PC-3 (cell line): ENCODE data around the gene SAMM50. TPM values are rescaled to one million over a fixed set of nuclear protein-coding genes. Genes with fewer than 3 reads are reported as not detected.
A peak's percentile ranks its signal among the peaks of the same experiment; 100 is the strongest.

ENCODE experiments used
- ATAC-seq: fragments of 200-7000 bp; cut with Tn5 transposase; 2 replicates; pipeline ENCODE4 v1.9.1; 2020; ENCODE audit warnings: mild to moderate bottlenecking, moderate library complexity
- BruUV-seq: library from RNA; stranded (reverse); fragments of 400-500 nt; replicated peaks from 2 replicates; lab custom pipeline; 2021; lab: Mats Ljungman, UMichigan
- CTCF ChIA-PET: fragments of 300-600 bp; sonication (Branson Sonifier 250); formaldehyde crosslinking; loops from one replicate; lab custom pipeline; 2022; ENCODE audit warnings: antibody characterized with exemption; lab: Charles Lee
- POLR2A ChIA-PET: fragments of 300-600 bp; sonication (Branson Sonifier 250); formaldehyde crosslinking; loops from one replicate; lab custom pipeline; 2022; ENCODE audit warnings: antibody characterized with exemption; ENCODE audit not compliant: unreplicated experiment; lab: Charles Lee
- DNase-seq: peaks from one replicate; pipeline ENCODE4 v3.0.0-alpha.2; 2015
- H2AFZ ChIP-seq: fragments of 300-600 bp; sonication (generic); 2 replicates; pipeline ENCODE4 v1.6.0; 2016; ENCODE audit warnings: antibody characterized with exemption, low read length
- H3F3A ChIP-seq: fragments of 300-600 bp; sonication (generic); one replicate; pipeline ENCODE4 v1.6.0; 2017; ENCODE audit warnings: antibody characterized with exemption, low read length, control low read depth, mild to moderate bottlenecking; ENCODE audit not compliant: unreplicated experiment
- H3K27ac ChIP-seq: fragments of 300-600 bp; sonication (generic); 2 replicates; pipeline ENCODE4 v1.5.1; 2016; ENCODE audit warnings: mild to moderate bottlenecking, low read length
- H3K27me3 ChIP-seq: fragments of 300-600 bp; sonication (generic); 2 replicates; pipeline ENCODE4 v1.6.1; 2016; ENCODE audit warnings: low read length, mixed read lengths
- H3K36me3 ChIP-seq: fragments of 300-600 bp; sonication (generic); 2 replicates; pipeline ENCODE4 v1.6.1; 2016; ENCODE audit warnings: low read depth, mixed run types, low read length, mixed read lengths
- H3K4me1 ChIP-seq: fragments of 300-600 bp; sonication (generic); 2 replicates; pipeline ENCODE4 v1.5.1; 2016; ENCODE audit warnings: low read length; ENCODE audit not compliant: insufficient read depth
- H3K4me2 ChIP-seq: fragments of 300-600 bp; sonication (generic); 2 replicates; pipeline ENCODE4 v1.6.0; 2016; ENCODE audit warnings: low read length
- H3K4me3 ChIP-seq: fragments of 300-600 bp; sonication (generic); 2 replicates; pipeline ENCODE4 v1.5.1; 2016; ENCODE audit warnings: mild to moderate bottlenecking, low read length, mixed read lengths
- H3K79me2 ChIP-seq: fragments of 300-600 bp; sonication (generic); 2 replicates; pipeline ENCODE4 v1.6.1; 2017; ENCODE audit warnings: low read length, mixed read lengths
- H3K9ac ChIP-seq: fragments of 300-600 bp; sonication (generic); 2 replicates; pipeline ENCODE4 v1.6.0; 2016; ENCODE audit warnings: mild to moderate bottlenecking, low read length
- H3K9me2 ChIP-seq: fragments of 300-600 bp; sonication (generic); replicated peaks from 2 replicates; pipeline ENCODE4 v1.6.1; 2016; ENCODE audit warnings: mixed run types, low read length, mixed read lengths
- H3K9me3 ChIP-seq: fragments of 300-600 bp; sonication (generic); 2 replicates; pipeline ENCODE4 v1.6.1; 2016; ENCODE audit warnings: low read length, mixed read lengths
- H4K20me1 ChIP-seq: fragments of 300-600 bp; sonication (generic); 2 replicates; pipeline ENCODE4 v1.6.1; 2016; ENCODE audit warnings: low read length, mixed read lengths
- CTCF ChIP-seq: fragments of 300-600 bp; sonication (generic); conservative IDR thresholded peaks from 2 replicates; pipeline ENCODE4 v1.5.1; 2017; ENCODE audit warnings: antibody characterized with exemption, low read depth, mild to moderate bottlenecking, low read length
- EZH2 ChIP-seq: fragments of 300-600 bp; sonication (generic); IDR thresholded peaks from one replicate; pipeline ENCODE4 v1.6.1; 2017; ENCODE audit warnings: antibody characterized with exemption, mild to moderate bottlenecking, low read length; ENCODE audit not compliant: unreplicated experiment
- EZH2phosphoT487 ChIP-seq: fragments of 300-600 bp; sonication (generic); IDR thresholded peaks from 2 replicates; pipeline ENCODE4 v1.6.1; 2018; ENCODE audit warnings: mild to moderate bottlenecking, antibody characterized with exemption, low read length, borderline replicate concordance
- intact Hi-C: fragments of 100-400 bp; cut with micrococcal nuclease; formaldehyde crosslinking; loops from 2 replicates; pipeline ENCODE4 v1.9.0; 2023
- total RNA-seq: library from RNA; depleted of rRNA; stranded (reverse); fragments of >200 nt; gene quantifications from 2 replicates; pipeline ENCODE4 v1.2.3, GENCODE V29; 2014

The SAMM50 gene
- total RNA-seq, 1 experiment from 2014 or later = 34.5 TPM

- H3K79me2 ChIP-seq = peaks cover 54% of the 10 kb centered on the region
These were observed 70.2 kb downstream of the SAMM50 start for GRCh38 chr22:44025171-44026065.

DNA sequence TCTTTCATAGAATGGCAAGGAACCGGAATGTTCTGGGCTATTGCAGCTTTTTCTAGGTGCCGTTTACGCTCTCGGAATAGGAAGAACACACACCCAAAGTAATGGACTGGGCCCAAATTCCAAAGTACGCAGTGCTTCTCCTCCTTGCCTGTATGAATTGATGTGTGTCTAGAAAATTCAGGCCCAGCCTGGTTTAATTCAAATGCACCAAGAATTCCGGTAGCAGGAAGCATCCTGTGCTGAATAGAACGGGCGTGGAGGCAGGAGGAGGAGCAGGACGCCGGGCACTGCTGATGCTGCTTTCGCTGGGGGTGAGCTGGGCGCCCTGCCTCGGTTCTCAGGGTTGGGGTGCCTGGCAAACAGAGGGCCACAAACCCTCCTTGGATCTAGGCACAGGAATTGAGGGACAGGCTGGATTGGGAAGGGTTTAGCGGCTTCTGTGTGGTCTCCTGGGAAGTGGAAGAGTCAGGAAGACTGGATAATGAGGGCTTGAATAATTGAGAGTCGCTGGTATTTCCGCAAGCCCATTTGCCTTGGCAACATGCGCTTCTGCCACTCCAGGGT is 70.9 kb downstream of the SAMM50 start:
- H3K4me2 ChIP-seq = no peak overlapping the region

More at GRCh38 chr22:44025171-44026065, 70.2 kb downstream of the SAMM50 start:
- peak overlapping the region; percentile 71 for H3K4me3 ChIP-seq
- no peaks in the 10 kb centered on the region for H3K9me3 ChIP-seq
- no peak overlapping the region for H2AFZ ChIP-seq
- peak overlapping the region; percentile 89 for H3K4me2 ChIP-seq
- ATAC-seq (no peak), DNase-seq (no peak)
- H3F3A ChIP-seq = peaks cover 3% of the 10 kb centered on the region
- CTCF ChIA-PET = no interaction called here
- peak overlapping the region; percentile 95 for H3K9ac ChIP-seq
- no peaks in the 10 kb centered on the region for H3K36me3 ChIP-seq
- TSS peak; percentile 59 for BruUV-seq
- H4K20me1 ChIP-seq = no peaks in the 10 kb centered on the region
- POLR2A ChIA-PET = no interaction called here
- H3K4me1 ChIP-seq = peaks cover 22% of the 10 kb centered on the region
- no peaks in the 10 kb centered on the region for H3K27me3 ChIP-seq
- TF ChIP-seq EZH2phosphoT487 (no peak), CTCF (no peak), EZH2 (no peak)
- no peaks in the 10 kb centered on the region for H3K9me2 ChIP-seq
- intact Hi-C loops = loop anchor here (10.0 kb wide), 1 partner anchor 59 kb away; no protein-coding TSS in a partner anchor
- no peak overlapping the region for H3K27ac ChIP-seq

DNA sequence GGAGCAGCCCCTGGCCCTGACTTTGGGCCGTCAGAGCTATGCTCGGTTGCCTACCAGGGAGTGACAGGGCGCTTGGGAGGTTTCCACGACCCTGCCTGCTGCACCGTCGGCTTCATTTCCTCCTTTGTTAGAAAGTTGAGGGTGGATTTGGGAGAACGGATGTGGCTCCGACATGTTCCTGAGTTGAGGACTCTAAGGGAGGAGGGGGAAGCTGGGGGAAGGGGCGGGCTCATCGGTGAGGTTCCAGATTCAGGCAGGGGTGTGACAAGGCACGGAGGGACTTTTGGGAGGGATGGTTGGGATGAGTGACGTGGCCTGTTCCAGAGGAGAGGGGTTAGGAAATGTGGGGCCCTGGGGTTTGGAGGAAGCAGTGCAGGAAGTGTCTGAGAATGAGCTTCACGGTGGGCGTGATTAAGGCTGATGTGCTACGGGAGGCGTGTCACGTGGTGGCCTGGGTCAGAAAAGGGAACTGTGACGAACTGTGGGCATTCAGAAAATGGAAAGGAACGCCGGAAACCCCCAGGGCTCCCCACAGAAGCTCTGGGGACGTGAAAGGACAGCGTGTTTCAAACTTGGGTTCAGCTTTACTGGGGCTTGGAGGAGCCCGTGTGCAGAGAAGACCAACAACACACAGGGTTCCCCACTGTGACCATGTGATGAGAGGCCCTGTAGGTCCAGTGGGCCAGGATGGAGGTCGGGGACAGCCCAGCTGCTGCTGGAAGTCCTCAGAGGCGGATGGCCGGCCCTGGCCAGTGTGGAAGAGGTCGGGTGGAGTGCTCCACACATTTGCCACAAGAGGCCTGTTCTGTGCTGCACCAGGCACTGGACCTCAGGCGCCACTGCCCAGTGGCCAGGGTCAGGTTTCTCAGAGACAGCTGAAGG is 71.6 kb downstream of the SAMM50 start:
- TF ChIP-seq CTCF = no peak
- no peak for TF ChIP-seq EZH2
- no peak for TF ChIP-seq EZH2phosphoT487
- Histone ChIP-seq H3K36me3 (no peaks in the 10 kb centered on the region), H3K9me3 (no peaks in the 10 kb centered on the region), H3K4me3 (no peak overlapping the region), H3K27ac (no peak overlapping the region), H3K9ac (no peak overlapping the region), H4K20me1 (no peaks in the 10 kb centered on the region), H3K79me2 (peaks cover 51% of the 10 kb centered on the region), H3K4me2 (no peak overlapping the region), H3F3A (peaks cover 2% of the 10 kb centered on the region), H3K4me1 (peaks cover 13% of the 10 kb centered on the region), H3K27me3 (no peaks in the 10 kb centered on the region), H2AFZ (no peak overlapping the region), H3K9me2 (no peaks in the 10 kb centered on the region)
- POLR2A ChIA-PET = no interaction called here
- intact Hi-C loops = loop anchor here (10.0 kb wide), 1 partner anchor 58 kb away; no protein-coding TSS in a partner anchor
- BruUV-seq = no TSS peak
- ATAC-seq (no peak), DNase-seq (no peak)
- CTCF ChIA-PET = interaction anchor here (0.6 kb wide), 1 partner anchor 550 kb away, joined by 3 read pairs; no protein-coding TSS in a partner anchor

More for the DNA sequence above, 70.9 kb downstream of the SAMM50 start:
- Histone ChIP-seq H3K9me2 (no peaks in the 10 kb centered on the region), H3F3A (peaks cover 3% of the 10 kb centered on the region), H3K79me2 (peaks cover 51% of the 10 kb centered on the region), H3K27me3 (no peaks in the 10 kb centered on the region), H3K9ac (no peak overlapping the region), H3K36me3 (no peaks in the 10 kb centered on the region), H3K27ac (no peak overlapping the region), H3K9me3 (no peaks in the 10 kb centered on the region), H4K20me1 (no peaks in the 10 kb centered on the region), H2AFZ (no peak overlapping the region), H3K4me3 (no peak overlapping the region), H3K4me1 (peaks cover 19% of the 10 kb centered on the region)
- TF ChIP-seq EZH2 = no peak
- DNase-seq (no peak), ATAC-seq (no peak)
- CTCF ChIA-PET = interaction anchor here (0.6 kb wide), 1 partner anchor 550 kb away, joined by 3 read pairs; no protein-coding TSS in a partner anchor
- POLR2A ChIA-PET = no interaction called here
- BruUV-seq = no TSS peak
- intact Hi-C loops = loop anchor here (10.0 kb wide), 1 partner anchor 59 kb away; no protein-coding TSS in a partner anchor
